Stimulated activated CD8-positive, alpha-beta memory T cell treated with anti-CD3 and anti-CD28 coated beads, Interleukin-15, amount 100 ng/mL, for 24 hours (primary cell): ENCODE results near the gene TBCB.
"Not testable (repeated sequence)": the region's sequence is repeated elsewhere in the genome, so short reads cannot be mapped to it uniquely, and the experiment has no call there.

ENCODE experiments used
- DNase-seq: peaks from one replicate; pipeline ENCODE4 v3.0.0-alpha.2; 2020; ENCODE audit warnings: low read depth

Gene TBCB

DNA sequence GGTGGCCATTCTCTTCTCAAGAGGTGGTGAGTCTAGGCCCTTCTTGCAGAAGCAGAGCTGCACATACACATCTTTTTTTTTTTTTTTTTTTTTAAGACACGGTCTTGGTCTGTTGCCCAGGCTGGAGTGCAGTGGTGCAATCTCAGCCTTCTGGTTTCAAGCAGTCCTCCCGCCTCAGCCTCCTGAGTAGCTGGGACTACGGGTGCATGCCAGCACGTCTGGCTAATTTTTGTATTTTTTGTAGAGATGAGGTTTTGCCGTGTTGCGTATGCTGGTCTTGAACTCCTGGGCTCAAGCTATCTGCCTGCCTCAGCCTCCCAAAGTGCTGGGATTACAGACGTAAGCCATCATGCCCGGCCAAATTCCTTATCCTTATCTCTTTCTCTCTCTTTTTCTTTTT, 58.6 kb downstream of the TBCB start:
- not testable (repeated sequence) for DNase-seq
